NB4 (cell line): Measurements from ENCODE around the gene ABLIM2.

Experiments
- CTCF ChIP-seq: IDR thresholded peaks from one replicate; pipeline ENCODE4 v1.5.1; 2012; ENCODE audit warnings: low read depth, low read length
- MAX ChIP-seq: IDR thresholded peaks from 2 replicates; pipeline ENCODE4 v1.6.1; 2011; ENCODE audit warnings: low read depth, low read length
- POLR2A ChIP-seq: IDR thresholded peaks from 2 replicates; pipeline ENCODE4 v1.6.1; 2011; ENCODE audit warnings: mild to moderate bottlenecking; ENCODE audit not compliant: insufficient read length; ENCODE audit errors: extremely low read depth

- TF ChIP-seq POLR2A (no peak), CTCF (no peak), MAX (no peak)
Observed at GRCh38 chr4:8127051-8127826, 31.4 kb downstream of the ABLIM2 start.
